SH-SY5Y (cell line): ENCODE measurements around the gene HERPUD2.

Source experiments
- GATA2 ChIP-seq: IDR thresholded peaks from 2 replicates; pipeline ENCODE4 v1.6.1; 2011; ENCODE audit warnings: mild to moderate bottlenecking, low read depth, low read length
- GATA3 ChIP-seq: IDR thresholded peaks from 2 replicates; pipeline ENCODE4 v1.6.1; 2011; ENCODE audit warnings: low read depth, mild to moderate bottlenecking, low read length, moderate library complexity

- TF ChIP-seq GATA2: no peak
- TF ChIP-seq GATA3: no peak
These were observed 19.5 kb upstream of the HERPUD2 start for GRCh38 chr7:35714407-35714806.
